HepG2 (cell line): Measurements from ENCODE around the gene MAPK8. TPM values are rescaled to one million over a fixed set of nuclear protein-coding genes. Genes with fewer than 3 reads are reported as not detected.

Experiments used
- ATAC-seq: fragments of 200-7000 bp; cut with Tn5 transposase; 3 replicates; pipeline ENCODE4 v1.9.1; 2020; ENCODE audit warnings: mild to moderate bottlenecking, moderate library complexity
- BruUV-seq: library from RNA; stranded (reverse); fragments of 400-500 nt; replicated peaks from 2 replicates; lab custom pipeline; 2021; lab: Mats Ljungman, UMichigan
- CTCF ChIA-PET: fragments of 300-600 bp; formaldehyde crosslinking; extraction: SDS; loops from one replicate; lab custom pipeline; 2021; ENCODE audit warnings: low total read pairs, inconsistent platforms, low intra/inter-chr PET ratio; lab: Yijun Ruan, JAX
- POLR2A ChIA-PET: fragments of 350-600 bp; sonication (Branson Sonifier 250); formaldehyde crosslinking; loops from one replicate; lab custom pipeline; 2020; ENCODE audit warnings: antibody characterized with exemption, inconsistent platforms; lab: Yijun Ruan, JAX
- DNase-seq: peaks from one replicate; pipeline ENCODE4 v3.0.0-alpha.2; 2015; ENCODE audit warnings: low spot score
- FAIRE-seq: peaks from 3 replicates; lab custom pipeline; 2011; peaks lifted over from hg19 to GRCh38; lab: Jason Lieb, UNC
- H2AFZ ChIP-seq: one replicate; pipeline ENCODE4 v1.6.1; 2011; ENCODE audit warnings: low read length, inconsistent platforms
- H3K27ac ChIP-seq: fragments of 300-600 bp; 3 replicates; pipeline ENCODE4 v1.8.0; 2011; ENCODE audit warnings: mixed run types, mild to moderate bottlenecking, mixed read lengths, low read length, inconsistent platforms; ENCODE audit not compliant: insufficient read depth; ENCODE audit errors: extremely low read length
- H3K27me3 ChIP-seq, 2 experiments: fragments of 200-600 bp in 1 of 2; 2 replicates in 1 of 2; 3 replicates in 1 of 2; pipeline versions ENCODE4 v1.6.0 to v1.8.0; 2011; ENCODE audit warnings: low read length in 2 of 2, mild to moderate bottlenecking in 2 of 2, moderate library complexity in 2 of 2, inconsistent platforms in 1 of 2; ENCODE audit not compliant: insufficient read depth in 2 of 2, control insufficient read depth in 1 of 2
- H3K36me3 ChIP-seq, 2 experiments: fragments of 200-600 bp in 1 of 2; replicated peaks in 1 of 2; 2 replicates in 1 of 2; 3 replicates in 1 of 2; pipeline versions ENCODE4 v1.5.1 to v1.8.0; 2011; ENCODE audit warnings: low read length in 2 of 2, inconsistent platforms in 1 of 2; ENCODE audit not compliant: insufficient read depth in 2 of 2, control insufficient read depth in 1 of 2
- H3K4me1 ChIP-seq: 2 replicates; pipeline ENCODE4 v1.5.1; 2012; ENCODE audit warnings: low read length, inconsistent platforms; ENCODE audit not compliant: insufficient read depth
- H3K4me2 ChIP-seq: 2 replicates; pipeline ENCODE4 v1.6.0; 2011; ENCODE audit warnings: low read depth, low read length, inconsistent platforms
- H3K4me3 ChIP-seq, 3 experiments: fragments of 200-600 bp in 1 of 3; sonication (generic), shearing (Covaris generic) in 1 of 3; replicated peaks in 1 of 3; 2 replicates each; pipeline ENCODE4 v1.5.1; 2011 to 2016; ENCODE audit warnings: low read length in 3 of 3, inconsistent platforms in 2 of 3, low read depth in 2 of 3, mild to moderate bottlenecking in 2 of 3, control low read depth in 1 of 3, mixed read lengths in 1 of 3; ENCODE audit not compliant: insufficient read depth in 1 of 3
- H3K79me2 ChIP-seq: one replicate; pipeline ENCODE4 v1.6.1; 2011; ENCODE audit warnings: low read length, inconsistent platforms; ENCODE audit not compliant: insufficient read depth
- H3K9ac ChIP-seq: 2 replicates; pipeline ENCODE4 v1.6.0; 2011; ENCODE audit warnings: mild to moderate bottlenecking, low read depth, low read length, inconsistent platforms; ENCODE audit not compliant: insufficient read depth
- H3K9me3 ChIP-seq: 2 replicates; pipeline ENCODE4 v1.5.1; 2012; ENCODE audit warnings: mild to moderate bottlenecking, low read length
- H4K20me1 ChIP-seq: 2 replicates; pipeline ENCODE4 v1.6.0; 2011; ENCODE audit warnings: inconsistent platforms, mild to moderate bottlenecking, low read length, moderate library complexity; ENCODE audit not compliant: insufficient read depth
- CBFB ChIP-seq: sonication (generic); formaldehyde crosslinking; IDR thresholded peaks from 2 replicates; pipeline ENCODE4 v1.4.0; 2020; ENCODE audit warnings: missing genetic modification reagents
- ETV5 ChIP-seq: IDR thresholded peaks from 2 replicates; pipeline ENCODE4 v1.6.1; 2018; ENCODE audit warnings: missing biosample characterization, missing genetic modification reagents, inconsistent platforms, borderline replicate concordance
- MAFK ChIP-seq, 2 experiments: IDR thresholded peaks in 1 of 2; conservative IDR thresholded peaks in 1 of 2; 2 replicates each; pipeline ENCODE4 v1.6.1; 2011; ENCODE audit warnings: improper control_type of control experiment in 2 of 2, low read length in 2 of 2
- POLR2AphosphoS2 ChIP-seq: IDR thresholded peaks from 2 replicates; pipeline ENCODE4 v1.6.1; 2011; ENCODE audit warnings: low read depth, low read length, improper control_type of control experiment
- RARA ChIP-seq: IDR thresholded peaks from 2 replicates; pipeline ENCODE4 v1.6.1; 2016; ENCODE audit warnings: missing genetic modification reagents, missing compliant biosample characterization
- SMAD9 ChIP-seq: sonication (generic); formaldehyde crosslinking; IDR thresholded peaks from 2 replicates; pipeline ENCODE4 v1.5.1; 2020; ENCODE audit warnings: mild to moderate bottlenecking, missing genetic modification reagents
- TAF1 ChIP-seq: sonication (generic); formaldehyde crosslinking; IDR thresholded peaks from 2 replicates; pipeline ENCODE4 v1.4.0; 2020; ENCODE audit warnings: missing genetic modification reagents
- ZNF556 ChIP-seq: sonication (generic); formaldehyde crosslinking; IDR thresholded peaks from 2 replicates; pipeline ENCODE4 v1.4.0; 2020; ENCODE audit warnings: mild to moderate bottlenecking, missing genetic modification reagents, borderline replicate concordance
- ZNF607 ChIP-seq: sonication (generic); formaldehyde crosslinking; IDR thresholded peaks from 2 replicates; pipeline ENCODE4 v1.5.1; 2020; ENCODE audit warnings: missing genetic modification reagents, mild to moderate bottlenecking, borderline replicate concordance
- WGBS: methylation state at CpG from one replicate; pipeline ENCODE4 v1.1.6; 2017; ENCODE audit warnings: low lambda C conversion rate; 5-methylcytosine and 5-hydroxymethylcytosine counted together
- in situ Hi-C: cut with HindIII; loops from 2 replicates; pipeline ENCODE4 v1.10.0; 2017; ENCODE audit warnings: low pct_unique_long_range_greater_than_20kb; ENCODE audit not compliant: extremely low pct_ligation_motif_present
- intact Hi-C: fragments of 100-400 bp; cut with micrococcal nuclease; formaldehyde crosslinking; loops from one replicate; pipeline ENCODE4 v1.10.0; 2022; ENCODE audit not compliant: unreplicated experiment
- polyA plus RNA-seq, 8 experiments: library from polyadenylated mRNA; depleted of rRNA in 3 of 8; stranded (reverse) in 7 of 8; unstranded in 1 of 8; fragments of >200 nt; fragmentation: Illumina TruSeq in 4 of 8; extraction: Trizol in 4 of 8; gene quantifications; 2 replicates each; pipeline versions ENCODE4 v1.2.1 to v1.2.3, GENCODE V29; 2011 to 2016; ENCODE audit warnings: low read depth in 4 of 8, missing spikeins in 1 of 8, mixed read lengths in 1 of 8; ENCODE audit not compliant: insufficient read depth in 1 of 8
- total RNA-seq, 5 experiments: library from RNA; depleted of rRNA; stranded (reverse); fragments of >200 nt; fragmentation: Illumina TruSeq; extraction: Trizol; gene quantifications; 2 replicates each; pipeline ENCODE4 v1.2.3, GENCODE V29; 2016; ENCODE audit warnings: low read depth in 1 of 5
- TF ChIP-seq, protein P1 (sequence below): sonication (generic); formaldehyde crosslinking; IDR thresholded peaks from 2 replicates; pipeline ENCODE4 v1.4.0; 2020; ENCODE audit warnings: missing genetic modification reagents, mild to moderate bottlenecking, borderline replicate concordance
- TF ChIP-seq, protein P2 (sequence below): sonication (generic); formaldehyde crosslinking; IDR thresholded peaks from 2 replicates; pipeline ENCODE4 v1.4.0; 2020; ENCODE audit warnings: missing genetic modification reagents
- TF ChIP-seq, protein P3 (sequence below): sonication (generic); formaldehyde crosslinking; IDR thresholded peaks from 2 replicates; pipeline ENCODE4 v1.5.1; 2020; ENCODE audit warnings: mild to moderate bottlenecking, missing genetic modification reagents, borderline replicate concordance
- TF ChIP-seq, protein P4 (sequence below): sonication (generic); formaldehyde crosslinking; IDR thresholded peaks from 2 replicates; pipeline ENCODE4 v1.4.0; 2020; ENCODE audit warnings: missing genetic modification reagents, mild to moderate bottlenecking, borderline replicate concordance

Gene MAPK8
- total and polyA plus RNA-seq, 2 of the 13 experiments (the other 11 are each of a cell fraction or from before 2014, with no cell fraction given): 41.6 to 47.3 TPM

DNA sequence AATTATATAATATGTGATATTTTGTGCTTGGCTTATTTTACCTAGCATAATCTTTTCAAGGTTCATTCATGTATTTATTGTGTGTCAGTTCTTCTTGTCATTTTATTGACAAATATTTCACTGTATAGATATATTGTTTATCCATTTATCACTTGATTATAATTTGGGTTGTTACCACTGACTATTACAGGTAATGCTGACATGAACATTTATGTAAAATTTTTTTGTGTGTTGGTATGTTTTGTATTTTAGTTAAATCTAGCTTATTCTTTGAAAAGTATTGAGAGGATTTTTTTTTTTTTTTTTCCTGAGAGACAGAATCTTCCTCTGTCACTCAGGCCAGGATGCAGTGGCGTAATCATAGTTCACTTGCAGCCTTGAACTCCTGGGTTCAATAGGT lies 107.7 kb downstream of the MAPK8 start:
- H3K9ac ChIP-seq: no peak overlapping the region
- no peak for DNase-seq
- no TSS peak for BruUV-seq
- no peaks in the 10 kb centered on the region for H4K20me1 ChIP-seq
- H2AFZ ChIP-seq: no peak overlapping the region
- ChIA-PET POLR2A (no interaction called here), CTCF (no interaction called here)
- no peaks in the 10 kb centered on the region for H3K27me3 ChIP-seq
- ATAC-seq: no peak
- 92% methylated on average over 1 of the region's 1 CpG for WGBS
- H3K9me3 ChIP-seq: no peaks in the 10 kb centered on the region
- H3K4me3 ChIP-seq: no peak overlapping the region
- no peaks in the 10 kb centered on the region for H3K79me2 ChIP-seq
- peaks cover 0 to 18% of the 10 kb centered on the region in 2 experiments; a peak in 1 of 5 replicates for H3K36me3 ChIP-seq
- no peak for FAIRE-seq
- intact Hi-C loops: loop anchor here (10.0 kb wide), 1 partner anchor 49 kb away; no protein-coding TSS in a partner anchor
- no peak overlapping the region for H3K27ac ChIP-seq
- peaks cover 36% of the 10 kb centered on the region for H3K4me1 ChIP-seq
- no peak overlapping the region for H3K4me2 ChIP-seq
- in situ Hi-C loops: no loop called here
- TF ChIP-seq, protein P1, sequence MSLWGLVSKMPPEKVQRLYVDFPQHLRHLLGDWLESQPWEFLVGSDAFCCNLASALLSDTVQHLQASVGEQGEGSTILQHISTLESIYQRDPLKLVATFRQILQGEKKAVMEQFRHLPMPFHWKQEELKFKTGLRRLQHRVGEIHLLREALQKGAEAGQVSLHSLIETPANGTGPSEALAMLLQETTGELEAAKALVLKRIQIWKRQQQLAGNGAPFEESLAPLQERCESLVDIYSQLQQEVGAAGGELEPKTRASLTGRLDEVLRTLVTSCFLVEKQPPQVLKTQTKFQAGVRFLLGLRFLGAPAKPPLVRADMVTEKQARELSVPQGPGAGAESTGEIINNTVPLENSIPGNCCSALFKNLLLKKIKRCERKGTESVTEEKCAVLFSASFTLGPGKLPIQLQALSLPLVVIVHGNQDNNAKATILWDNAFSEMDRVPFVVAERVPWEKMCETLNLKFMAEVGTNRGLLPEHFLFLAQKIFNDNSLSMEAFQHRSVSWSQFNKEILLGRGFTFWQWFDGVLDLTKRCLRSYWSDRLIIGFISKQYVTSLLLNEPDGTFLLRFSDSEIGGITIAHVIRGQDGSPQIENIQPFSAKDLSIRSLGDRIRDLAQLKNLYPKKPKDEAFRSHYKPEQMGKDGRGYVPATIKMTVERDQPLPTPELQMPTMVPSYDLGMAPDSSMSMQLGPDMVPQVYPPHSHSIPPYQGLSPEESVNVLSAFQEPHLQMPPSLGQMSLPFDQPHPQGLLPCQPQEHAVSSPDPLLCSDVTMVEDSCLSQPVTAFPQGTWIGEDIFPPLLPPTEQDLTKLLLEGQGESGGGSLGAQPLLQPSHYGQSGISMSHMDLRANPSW (CRISPR knock-in tag): no peak
- TF ChIP-seq ZNF607 (CRISPR knock-in tag) (no peak), ZNF556 (no peak), CBFB (no peak), TAF1 (CRISPR knock-in tag) (no peak), RARA (CRISPR knock-in tag) (0 out of 2 replicates have a peak, but pooled peaks have one; percentile 19), MAFK (conservative IDR thresholded peaks at IDR 0.05 in 1 of 2, IDR thresholded peaks at IDR 0.05 in 1 of 2; ENCODE audit: low read length in 2 of 2) (peak; percentile 25 to 57; a peak in 2 of 4 replicates), ETV5 (CRISPR knock-in tag) (no peak), SMAD9 (CRISPR knock-in tag) (no peak), POLR2AphosphoS2 (no peak)
- TF ChIP-seq, protein P2, sequence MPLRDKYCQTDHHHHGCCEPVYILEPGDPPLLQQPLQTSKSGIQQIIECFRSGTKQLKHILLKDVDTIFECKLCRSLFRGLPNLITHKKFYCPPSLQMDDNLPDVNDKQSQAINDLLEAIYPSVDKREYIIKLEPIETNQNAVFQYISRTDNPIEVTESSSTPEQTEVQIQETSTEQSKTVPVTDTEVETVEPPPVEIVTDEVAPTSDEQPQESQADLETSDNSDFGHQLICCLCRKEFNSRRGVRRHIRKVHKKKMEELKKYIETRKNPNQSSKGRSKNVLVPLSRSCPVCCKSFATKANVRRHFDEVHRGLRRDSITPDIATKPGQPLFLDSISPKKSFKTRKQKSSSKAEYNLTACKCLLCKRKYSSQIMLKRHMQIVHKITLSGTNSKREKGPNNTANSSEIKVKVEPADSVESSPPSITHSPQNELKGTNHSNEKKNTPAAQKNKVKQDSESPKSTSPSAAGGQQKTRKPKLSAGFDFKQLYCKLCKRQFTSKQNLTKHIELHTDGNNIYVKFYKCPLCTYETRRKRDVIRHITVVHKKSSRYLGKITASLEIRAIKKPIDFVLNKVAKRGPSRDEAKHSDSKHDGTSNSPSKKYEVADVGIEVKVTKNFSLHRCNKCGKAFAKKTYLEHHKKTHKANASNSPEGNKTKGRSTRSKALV: no peak
- TF ChIP-seq, protein P3, sequence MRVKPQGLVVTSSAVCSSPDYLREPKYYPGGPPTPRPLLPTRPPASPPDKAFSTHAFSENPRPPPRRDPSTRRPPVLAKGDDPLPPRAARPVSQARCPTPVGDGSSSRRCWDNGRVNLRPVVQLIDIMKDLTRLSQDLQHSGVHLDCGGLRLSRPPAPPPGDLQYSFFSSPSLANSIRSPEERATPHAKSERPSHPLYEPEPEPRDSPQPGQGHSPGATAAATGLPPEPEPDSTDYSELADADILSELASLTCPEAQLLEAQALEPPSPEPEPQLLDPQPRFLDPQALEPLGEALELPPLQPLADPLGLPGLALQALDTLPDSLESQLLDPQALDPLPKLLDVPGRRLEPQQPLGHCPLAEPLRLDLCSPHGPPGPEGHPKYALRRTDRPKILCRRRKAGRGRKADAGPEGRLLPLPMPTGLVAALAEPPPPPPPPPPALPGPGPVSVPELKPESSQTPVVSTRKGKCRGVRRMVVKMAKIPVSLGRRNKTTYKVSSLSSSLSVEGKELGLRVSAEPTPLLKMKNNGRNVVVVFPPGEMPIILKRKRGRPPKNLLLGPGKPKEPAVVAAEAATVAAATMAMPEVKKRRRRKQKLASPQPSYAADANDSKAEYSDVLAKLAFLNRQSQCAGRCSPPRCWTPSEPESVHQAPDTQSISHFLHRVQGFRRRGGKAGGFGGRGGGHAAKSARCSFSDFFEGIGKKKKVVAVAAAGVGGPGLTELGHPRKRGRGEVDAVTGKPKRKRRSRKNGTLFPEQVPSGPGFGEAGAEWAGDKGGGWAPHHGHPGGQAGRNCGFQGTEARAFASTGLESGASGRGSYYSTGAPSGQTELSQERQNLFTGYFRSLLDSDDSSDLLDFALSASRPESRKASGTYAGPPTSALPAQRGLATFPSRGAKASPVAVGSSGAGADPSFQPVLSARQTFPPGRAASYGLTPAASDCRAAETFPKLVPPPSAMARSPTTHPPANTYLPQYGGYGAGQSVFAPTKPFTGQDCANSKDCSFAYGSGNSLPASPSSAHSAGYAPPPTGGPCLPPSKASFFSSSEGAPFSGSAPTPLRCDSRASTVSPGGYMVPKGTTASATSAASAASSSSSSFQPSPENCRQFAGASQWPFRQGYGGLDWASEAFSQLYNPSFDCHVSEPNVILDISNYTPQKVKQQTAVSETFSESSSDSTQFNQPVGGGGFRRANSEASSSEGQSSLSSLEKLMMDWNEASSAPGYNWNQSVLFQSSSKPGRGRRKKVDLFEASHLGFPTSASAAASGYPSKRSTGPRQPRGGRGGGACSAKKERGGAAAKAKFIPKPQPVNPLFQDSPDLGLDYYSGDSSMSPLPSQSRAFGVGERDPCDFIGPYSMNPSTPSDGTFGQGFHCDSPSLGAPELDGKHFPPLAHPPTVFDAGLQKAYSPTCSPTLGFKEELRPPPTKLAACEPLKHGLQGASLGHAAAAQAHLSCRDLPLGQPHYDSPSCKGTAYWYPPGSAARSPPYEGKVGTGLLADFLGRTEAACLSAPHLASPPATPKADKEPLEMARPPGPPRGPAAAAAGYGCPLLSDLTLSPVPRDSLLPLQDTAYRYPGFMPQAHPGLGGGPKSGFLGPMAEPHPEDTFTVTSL (CRISPR knock-in tag): no peak
- TF ChIP-seq, protein P4, sequence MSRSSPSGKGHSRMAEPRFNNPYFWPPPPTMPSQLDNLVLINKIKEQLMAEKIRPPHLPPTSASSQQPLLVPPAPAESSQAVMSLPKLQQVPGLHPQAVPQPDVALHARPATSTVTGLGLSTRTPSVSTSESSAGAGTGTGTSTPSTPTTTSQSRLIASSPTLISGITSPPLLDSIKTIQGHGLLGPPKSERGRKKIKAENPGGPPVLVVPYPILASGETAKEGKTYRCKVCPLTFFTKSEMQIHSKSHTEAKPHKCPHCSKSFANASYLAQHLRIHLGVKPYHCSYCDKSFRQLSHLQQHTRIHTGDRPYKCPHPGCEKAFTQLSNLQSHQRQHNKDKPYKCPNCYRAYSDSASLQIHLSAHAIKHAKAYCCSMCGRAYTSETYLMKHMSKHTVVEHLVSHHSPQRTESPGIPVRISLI: peak; percentile 72; the same call in 1 of the 2 replicates
